ENCODE measurements around the gene GPR158.
"Not testable (repeated sequence)": the region's sequence is repeated elsewhere in the genome, so short reads cannot be mapped to it uniquely, and the experiment has no call there.

The GPR158 gene

DNA sequence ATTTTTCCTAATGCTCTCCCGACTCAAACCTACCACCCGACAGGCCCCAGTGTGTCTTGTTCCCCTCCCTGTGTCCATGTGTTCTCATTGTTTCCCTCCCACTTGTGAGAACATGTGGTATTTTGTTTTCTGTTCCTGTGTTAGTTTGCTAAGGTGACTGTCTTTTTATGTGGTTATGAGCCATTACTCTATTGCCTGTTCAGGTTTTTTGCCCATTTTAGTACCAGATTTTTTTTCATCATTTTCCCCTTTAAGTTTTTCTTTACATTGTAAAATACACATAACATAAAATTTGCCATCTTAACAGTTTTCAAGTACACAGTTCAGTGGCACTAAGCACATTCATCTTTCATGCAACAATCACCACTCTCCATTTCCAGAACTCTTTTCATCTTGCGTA, 133.5 kb downstream of the GPR158 start:
- no peak for DNase-seq (ENCODE audit: low read depth)
- H3K4me3 ChIP-seq (ENCODE audit: control insufficient read depth, low read depth, low read length), result no peak overlapping the region
- TF ChIP-seq, protein P1, sequence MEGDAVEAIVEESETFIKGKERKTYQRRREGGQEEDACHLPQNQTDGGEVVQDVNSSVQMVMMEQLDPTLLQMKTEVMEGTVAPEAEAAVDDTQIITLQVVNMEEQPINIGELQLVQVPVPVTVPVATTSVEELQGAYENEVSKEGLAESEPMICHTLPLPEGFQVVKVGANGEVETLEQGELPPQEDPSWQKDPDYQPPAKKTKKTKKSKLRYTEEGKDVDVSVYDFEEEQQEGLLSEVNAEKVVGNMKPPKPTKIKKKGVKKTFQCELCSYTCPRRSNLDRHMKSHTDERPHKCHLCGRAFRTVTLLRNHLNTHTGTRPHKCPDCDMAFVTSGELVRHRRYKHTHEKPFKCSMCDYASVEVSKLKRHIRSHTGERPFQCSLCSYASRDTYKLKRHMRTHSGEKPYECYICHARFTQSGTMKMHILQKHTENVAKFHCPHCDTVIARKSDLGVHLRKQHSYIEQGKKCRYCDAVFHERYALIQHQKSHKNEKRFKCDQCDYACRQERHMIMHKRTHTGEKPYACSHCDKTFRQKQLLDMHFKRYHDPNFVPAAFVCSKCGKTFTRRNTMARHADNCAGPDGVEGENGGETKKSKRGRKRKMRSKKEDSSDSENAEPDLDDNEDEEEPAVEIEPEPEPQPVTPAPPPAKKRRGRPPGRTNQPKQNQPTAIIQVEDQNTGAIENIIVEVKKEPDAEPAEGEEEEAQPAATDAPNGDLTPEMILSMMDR (conservative IDR thresholded peaks at IDR 0.05; ENCODE audit: control insufficient read depth, insufficient read depth, low read depth, low read length), result no peak

DNA sequence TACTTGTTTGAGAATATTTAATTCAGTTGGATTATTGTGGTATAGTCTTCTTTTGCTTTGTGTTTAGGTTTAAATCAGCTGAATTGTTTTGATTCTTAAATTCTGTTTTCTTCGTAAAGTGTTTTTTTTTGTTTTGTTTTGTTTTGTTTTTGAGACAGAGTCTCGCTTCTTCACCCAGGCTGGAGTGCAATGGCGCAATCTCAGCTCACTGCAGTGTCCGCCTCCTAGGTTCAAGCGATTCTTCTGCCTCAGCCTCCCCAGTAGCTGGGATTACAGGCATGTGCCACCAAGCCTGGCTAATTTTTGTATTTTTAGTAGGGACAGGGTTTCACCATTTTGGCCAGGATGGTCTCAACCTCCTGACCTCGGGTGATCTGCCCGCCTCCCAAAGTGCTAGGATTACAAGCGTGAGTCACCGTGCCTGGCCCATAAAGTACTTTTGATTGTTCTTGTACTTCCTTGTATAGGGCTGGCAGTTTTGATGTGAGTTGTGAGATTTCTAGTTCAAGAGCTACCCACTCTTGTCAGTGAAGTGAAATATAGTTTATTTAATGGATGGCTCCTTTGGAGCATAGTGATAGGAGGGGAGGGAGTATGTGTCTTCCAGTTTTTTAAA, 142.9 kb downstream of the GPR158 start:
- H3K4me3 ChIP-seq (ENCODE audit: control insufficient read depth, low read depth, low read length); DNase-seq (ENCODE audit: low read depth): not testable (repeated sequence)

DNA sequence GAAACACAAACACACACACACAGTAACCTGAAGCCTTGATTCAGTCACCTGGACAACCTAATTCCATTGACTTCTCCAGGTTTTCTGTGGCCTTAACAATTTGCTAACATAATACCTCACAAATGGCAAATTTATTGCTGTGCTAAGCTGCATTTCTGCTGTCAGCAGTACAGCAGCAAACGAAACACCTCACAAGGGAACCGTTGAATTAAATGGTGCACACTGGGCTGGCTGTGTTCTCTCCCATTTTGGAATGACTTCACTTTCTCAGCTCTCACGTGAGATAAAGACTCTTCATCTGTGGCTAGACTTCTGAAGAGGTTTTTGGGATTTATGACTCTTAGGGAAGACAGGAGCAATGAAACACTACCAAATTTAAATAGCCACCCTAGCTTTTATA, 152.5 kb downstream of the GPR158 start:
- DNase-seq (ENCODE audit: low read depth), result no peak
- H3K4me3 ChIP-seq (ENCODE audit: control insufficient read depth, low read depth, low read length), result no peak overlapping the region
- TF ChIP-seq, protein P1 (conservative IDR thresholded peaks at IDR 0.05; ENCODE audit: control insufficient read depth, insufficient read depth, low read depth, low read length), result no peak

DNA sequence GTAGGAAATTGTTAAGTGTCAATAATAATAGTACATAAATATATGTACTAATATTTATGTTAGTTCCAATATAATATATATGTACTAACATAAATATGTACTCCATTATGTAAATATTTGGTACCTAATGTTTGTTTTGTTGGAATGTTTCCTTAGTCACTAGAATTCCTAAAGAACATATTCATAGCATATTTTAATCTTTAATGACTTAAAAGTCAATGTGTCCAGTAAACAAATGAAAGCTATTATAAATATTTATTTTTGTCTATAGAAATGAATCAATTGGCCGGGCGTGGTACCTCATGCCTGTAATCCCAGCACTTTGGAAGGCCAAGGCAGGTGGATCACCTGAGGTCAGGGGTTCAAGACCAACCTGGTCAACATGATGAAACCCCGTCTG, 153.6 kb downstream of the GPR158 start:
- H3K4me3 ChIP-seq (ENCODE audit: control insufficient read depth, low read depth, low read length), result no peak overlapping the region
- no peak for DNase-seq (ENCODE audit: low read depth)
- TF ChIP-seq, protein P1 (conservative IDR thresholded peaks at IDR 0.05; ENCODE audit: control insufficient read depth, insufficient read depth, low read depth, low read length), result no peak

- H3K4me3 ChIP-seq (ENCODE audit: control insufficient read depth, low read depth, low read length); DNase-seq (ENCODE audit: low read depth): not testable (repeated sequence)
Observed at GRCh38 chr10:25329587-25329986, 154.8 kb downstream of the GPR158 start.

DNA sequence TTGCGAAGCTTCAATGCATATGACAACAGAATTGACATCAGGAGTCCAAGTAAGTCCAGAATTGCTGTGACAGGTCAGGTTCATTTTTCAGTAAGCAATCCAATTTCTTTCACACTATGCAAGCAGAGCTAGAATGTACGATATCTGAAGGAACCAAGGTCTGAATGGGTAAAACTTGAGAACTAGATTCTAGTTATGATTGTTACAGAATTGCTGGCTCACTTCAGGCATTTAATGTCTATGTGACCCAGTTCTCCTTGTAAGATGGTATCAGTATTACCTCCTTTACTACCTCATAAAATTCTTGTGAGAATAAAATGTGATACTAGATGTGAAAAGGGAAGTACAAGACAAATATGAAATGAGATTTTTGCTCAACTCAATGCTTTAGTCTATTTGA, 159.6 kb downstream of the GPR158 start:
- no peak for DNase-seq (ENCODE audit: low read depth)
- H3K4me3 ChIP-seq (ENCODE audit: control insufficient read depth, low read depth, low read length), result no peak overlapping the region
- TF ChIP-seq, protein P1 (conservative IDR thresholded peaks at IDR 0.05; ENCODE audit: control insufficient read depth, insufficient read depth, low read depth, low read length), result no peak

DNA sequence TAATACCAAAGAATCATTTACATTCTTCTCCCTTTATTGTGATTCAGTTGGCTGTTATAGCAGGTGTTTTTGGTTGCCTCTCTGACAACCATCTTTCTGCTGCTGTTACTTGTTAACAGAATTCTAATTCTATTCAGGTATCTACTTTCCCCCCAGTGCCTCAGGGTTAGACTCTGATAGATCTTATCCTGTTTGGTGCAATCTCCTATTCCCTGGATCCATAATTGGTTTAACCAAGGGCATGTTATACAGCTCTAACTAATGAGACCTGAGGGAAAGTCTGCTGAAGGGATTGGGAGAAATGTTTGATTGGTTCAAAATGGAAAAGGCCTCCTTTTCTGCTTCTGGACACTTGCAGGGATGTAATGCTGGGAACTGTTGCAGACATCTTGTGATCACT, 161.5 kb downstream of the GPR158 start:
- TF ChIP-seq, protein P1 (conservative IDR thresholded peaks at IDR 0.05; ENCODE audit: control insufficient read depth, insufficient read depth, low read depth, low read length), result no peak
- DNase-seq (ENCODE audit: low read depth), result no peak
- no peak overlapping the region for H3K4me3 ChIP-seq (ENCODE audit: control insufficient read depth, low read depth, low read length)

DNA sequence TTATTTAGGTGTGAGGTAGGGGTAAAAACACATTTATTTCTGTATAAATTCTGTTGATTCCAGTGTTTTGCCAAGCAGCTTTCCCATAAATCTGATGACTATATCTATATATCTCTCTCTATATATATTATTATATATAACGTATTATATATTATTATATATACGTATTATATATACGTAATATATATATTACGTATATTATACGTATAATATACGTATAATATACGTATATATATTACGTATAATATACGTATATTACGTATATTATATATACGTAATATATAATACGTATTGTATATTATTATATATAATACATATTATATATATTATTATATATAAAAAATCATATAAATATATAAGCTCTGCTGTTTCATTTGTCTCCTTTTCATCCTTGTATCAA, 163.5 kb downstream of the GPR158 start:
- no peak for DNase-seq (ENCODE audit: low read depth)
- TF ChIP-seq, protein P1 (conservative IDR thresholded peaks at IDR 0.05; ENCODE audit: control insufficient read depth, insufficient read depth, low read depth, low read length), result no peak
- H3K4me3 ChIP-seq (ENCODE audit: control insufficient read depth, low read depth, low read length), result no peak overlapping the region

Measured in fibroblast of mammary gland (primary cell).